HG02610 (cell line): ENCODE measurements around the gene MARCKSL1.

Source experiments
- ATAC-seq: cut with Tn5 transposase; IDR thresholded peaks from one replicate; pipeline ENCODE4 v1.9.1; 2021; ENCODE audit warnings: mild to moderate bottlenecking, moderate library complexity; ENCODE audit not compliant: unreplicated experiment

Gene MARCKSL1

DNA sequence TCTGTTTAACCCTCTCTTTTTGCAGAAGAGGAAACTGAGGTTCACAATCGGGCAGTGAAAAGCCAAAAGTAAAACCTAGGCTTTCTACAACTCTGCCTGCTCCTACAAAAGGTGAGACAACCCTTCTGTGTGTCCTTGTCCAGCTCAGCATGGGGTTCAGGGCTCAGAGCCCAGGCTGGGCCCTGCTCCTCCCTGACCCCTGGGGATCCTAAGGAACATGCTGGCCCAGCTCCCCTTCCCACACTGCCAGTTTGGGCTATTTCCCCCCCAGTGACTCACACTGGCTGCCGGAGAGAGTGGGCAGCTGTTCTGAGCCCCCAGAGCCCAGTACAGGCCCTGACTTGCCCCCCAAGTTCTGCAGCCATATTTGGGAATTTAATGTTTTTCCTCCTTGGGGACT, 17.4 kb upstream of the MARCKSL1 start:
- ATAC-seq = no peak

DNA sequence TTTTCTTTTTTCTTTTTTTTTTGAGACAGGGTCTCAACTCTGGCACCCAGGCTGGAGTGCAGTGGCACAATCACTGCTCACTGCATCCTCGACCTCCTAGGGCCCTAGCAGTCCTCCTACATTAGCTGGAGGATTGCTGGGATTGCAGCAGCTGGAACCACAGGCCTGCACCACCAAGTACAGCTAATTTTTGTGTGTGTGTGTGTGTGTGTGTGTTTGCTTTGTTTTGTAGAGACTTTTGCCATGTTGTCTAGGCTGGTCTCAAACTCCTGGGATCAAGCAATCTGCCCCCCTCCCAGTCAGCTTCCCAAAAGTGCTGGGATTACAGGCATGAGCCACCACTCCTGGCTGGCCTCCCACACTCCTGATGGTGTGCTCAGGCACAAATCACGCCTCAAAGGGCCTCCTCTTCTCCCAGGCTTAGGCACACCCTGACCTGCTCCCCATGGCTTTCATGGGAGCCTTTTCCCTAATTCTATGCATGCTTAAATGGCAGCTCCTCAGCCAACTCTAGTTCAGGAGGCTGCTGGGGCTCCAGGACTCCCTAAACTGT, 16.9 kb upstream of the MARCKSL1 start:
- ATAC-seq = no peak

DNA sequence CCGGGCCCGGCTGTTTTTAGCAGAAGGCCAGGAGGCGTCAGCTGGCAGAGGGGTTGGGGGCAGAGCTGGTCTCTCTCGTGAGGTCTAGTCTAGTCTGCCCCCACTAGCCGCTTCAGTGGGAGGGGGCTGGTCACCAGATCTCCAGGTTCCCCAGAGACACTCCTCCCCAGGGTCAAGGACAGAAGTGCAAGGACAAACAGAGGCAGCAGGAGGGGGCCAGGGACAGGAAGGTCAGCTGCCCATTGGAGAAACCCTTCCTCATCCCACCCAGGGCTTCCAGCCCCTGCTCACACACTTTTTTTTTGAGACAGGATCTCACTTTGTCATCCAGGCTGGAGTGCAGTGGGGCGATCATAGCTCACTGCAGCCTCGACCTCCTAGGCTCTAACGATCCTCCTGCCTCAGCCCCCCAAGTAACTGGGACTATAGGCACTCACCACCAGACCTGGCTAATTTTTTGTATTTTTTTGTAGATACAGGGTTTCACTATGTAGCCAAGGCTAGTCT, 16.3 kb upstream of the MARCKSL1 start:
- ATAC-seq = no peak

DNA sequence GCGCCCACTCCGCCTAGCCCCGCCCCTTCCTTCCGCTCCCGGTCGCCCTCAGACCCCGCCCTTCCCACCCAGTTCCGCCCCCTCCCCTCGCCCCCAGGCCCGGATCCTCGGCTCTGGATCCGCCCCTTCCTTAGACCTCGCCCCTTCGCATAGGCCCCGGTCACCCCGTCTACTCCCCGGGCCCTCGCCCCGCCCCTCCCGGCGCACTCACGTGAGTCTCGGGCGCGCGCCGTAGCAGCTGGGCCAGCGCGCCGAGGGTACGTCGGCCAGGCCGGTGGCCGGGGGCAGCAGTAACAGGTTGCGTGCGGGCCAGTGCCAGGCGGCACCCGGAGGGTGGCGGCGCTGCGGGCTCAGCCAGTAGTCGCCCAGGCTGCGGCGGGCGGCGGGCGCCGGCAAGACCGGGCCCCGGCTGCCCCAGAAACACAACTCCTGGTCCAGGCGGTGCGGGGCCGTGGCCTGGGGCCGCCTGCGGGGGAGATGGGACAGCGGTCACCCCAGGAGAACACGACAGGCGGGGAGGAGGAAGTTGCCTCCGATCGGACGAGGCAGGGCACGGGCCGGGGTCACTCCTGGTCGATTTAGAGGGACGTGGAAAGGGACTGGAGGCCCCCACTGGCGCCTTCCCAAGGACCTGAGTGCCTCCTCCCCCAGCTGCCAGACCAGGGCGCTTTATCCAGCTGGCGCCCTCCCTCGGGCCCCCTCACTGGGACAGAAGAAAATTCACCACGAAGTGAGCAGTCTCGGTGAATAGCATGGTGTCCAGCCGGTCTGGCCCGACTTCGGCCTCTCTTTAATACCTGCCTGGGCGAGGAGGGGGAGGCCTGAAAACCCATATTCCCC, 15.6 kb upstream of the MARCKSL1 start:
- peak; percentile 89 for ATAC-seq

DNA sequence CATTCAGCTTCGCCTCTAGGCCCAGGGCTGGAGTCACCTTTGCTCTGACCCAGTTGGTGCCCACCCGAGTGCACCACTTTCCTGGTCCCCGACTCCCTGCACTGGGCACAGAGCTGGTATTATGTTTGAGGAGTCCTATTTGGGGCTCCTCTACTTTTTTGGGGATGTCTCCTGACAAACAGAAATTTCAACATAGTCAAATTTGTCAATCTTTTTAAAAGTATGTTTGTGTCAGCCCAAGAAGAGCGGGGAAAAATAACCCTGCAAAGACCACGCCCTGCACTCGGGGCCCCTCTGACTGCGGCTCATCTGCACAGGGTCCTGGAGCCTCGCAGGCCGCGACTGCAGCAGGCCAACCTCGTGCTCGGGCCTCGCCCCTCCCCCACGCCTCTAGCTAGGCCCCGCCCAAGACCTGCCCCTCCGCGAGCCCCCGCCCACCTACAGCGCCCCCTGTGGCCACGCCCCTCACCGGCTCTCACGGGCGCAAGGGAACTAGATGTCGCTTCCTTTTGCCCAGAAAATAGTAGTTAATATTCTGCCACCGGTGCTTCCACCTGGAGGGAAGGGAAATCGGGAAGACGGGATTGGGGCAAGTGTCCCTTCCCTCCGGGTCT, 14.9 kb upstream of the MARCKSL1 start:
- peak; percentile 24 for ATAC-seq

DNA sequence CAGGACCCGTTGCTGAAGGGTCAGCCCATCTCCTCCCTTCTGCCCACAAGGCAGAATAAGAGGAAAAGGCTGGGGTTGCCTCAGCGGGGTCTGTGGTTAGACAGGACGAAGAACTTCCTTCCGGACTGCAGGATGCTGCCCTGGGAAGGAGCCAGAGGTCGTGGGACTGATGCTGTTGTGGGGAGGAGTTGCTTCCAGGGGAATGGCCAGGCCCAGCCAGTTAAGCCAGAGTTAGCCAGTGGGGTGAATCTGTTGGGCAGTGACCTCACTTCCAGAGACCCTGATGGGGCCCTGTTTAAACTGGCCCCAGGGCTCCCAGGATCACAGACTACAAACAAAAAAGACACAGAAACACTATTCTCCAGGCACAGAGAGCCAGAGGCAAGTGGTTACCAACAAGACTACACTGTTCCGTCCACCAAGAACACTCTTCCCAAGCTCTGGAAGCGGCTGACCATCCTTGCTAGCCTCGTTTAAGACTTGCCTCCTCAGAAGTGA, 13.2 kb upstream of the MARCKSL1 start:
- no peak for ATAC-seq

DNA sequence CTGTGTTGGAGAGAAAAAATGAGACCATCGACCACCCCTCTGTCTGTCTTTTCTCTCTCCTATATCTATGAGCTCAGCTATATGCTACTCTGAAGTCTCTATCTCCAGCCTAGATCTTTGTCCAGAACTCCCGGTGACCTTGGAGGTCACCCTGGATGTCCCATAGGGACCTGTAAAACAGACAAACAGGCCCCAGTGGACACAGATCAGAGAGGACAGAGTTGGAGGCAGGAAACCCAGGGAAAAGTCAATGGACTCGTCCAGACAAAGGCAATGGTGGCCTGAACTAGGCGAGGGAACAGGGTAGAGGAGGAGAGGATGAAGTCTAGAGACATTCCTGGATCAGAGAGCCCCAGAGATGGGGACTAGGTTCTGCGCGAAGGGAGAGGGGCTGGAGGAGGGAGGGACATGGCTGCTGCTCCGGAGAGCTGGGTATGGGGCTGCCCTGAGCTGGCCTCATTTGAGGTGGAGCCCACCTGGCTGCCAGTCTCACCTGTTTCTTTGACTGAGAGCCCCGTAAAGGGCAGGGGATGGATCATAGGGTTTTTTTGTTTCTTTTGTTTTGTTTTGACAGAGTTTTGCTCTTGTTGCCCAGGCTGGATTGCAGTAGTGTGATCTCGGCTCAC, 10.6 kb upstream of the MARCKSL1 start:
- no peak for ATAC-seq

DNA sequence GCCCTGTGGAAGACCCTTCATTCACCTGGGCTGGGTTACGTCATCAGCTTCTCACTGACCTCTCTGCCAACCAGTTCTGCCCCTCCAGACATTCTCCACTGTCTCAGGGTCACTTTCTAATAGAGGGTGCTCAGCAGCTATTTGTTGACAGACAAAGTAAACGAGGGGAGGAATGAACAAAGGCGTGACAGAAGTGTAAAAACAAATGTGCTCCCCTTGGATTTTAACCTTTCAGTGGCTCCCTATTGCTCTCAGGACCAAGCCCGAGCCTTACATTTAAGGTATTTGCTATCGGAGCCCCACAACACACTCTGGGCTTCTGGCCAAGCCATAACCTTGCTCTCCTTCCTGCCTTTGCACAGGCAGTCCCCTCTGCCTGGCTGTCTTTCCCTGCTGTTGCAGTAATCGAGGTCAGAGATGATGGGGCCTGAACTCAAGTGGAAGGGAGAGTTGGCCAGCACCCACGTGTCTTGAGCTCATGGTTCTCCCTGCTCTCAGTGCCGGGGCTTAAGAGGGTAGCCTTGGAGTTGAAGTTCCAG, 9.3 kb upstream of the MARCKSL1 start:
- ATAC-seq = no peak

DNA sequence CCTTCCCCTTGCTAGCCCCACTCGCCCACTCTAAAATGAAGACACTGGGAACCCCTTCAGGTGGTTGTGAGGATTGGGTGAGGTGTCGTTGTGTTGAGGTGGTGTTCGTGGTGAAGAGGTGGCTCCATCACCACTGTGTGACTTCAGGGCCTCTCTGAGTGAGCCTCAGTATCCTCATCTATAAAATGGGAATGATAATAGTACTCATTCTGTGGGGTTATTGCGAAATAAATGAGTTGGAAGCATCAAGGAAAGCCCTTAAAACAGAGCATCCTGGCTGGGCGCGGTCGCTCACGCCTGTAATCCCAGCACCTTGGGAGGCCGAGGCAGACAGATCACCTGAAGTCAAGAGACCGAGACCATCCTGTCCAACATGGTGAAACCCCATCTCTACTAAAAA, 6.7 kb upstream of the MARCKSL1 start:
- ATAC-seq = no peak

DNA sequence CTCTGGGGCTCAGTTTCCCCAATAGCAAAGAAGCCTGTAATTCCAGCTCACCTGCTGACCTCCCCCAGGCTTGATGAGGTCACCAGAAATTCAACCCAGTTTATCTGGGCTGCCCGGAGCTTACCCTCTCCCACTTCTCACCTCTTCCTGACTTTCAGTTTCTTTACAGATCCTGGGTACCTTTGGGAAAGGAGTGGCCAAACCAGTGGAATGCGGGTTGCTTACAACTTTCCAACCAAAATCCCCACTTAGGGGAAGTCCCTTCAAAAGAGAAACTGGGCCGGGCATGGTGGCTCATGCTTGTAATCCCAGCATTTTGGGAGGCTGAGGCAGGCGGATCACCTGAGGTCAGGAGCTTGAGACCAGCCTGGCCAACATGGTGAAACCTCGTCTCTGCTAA, 5.9 kb upstream of the MARCKSL1 start:
- no peak for ATAC-seq

DNA sequence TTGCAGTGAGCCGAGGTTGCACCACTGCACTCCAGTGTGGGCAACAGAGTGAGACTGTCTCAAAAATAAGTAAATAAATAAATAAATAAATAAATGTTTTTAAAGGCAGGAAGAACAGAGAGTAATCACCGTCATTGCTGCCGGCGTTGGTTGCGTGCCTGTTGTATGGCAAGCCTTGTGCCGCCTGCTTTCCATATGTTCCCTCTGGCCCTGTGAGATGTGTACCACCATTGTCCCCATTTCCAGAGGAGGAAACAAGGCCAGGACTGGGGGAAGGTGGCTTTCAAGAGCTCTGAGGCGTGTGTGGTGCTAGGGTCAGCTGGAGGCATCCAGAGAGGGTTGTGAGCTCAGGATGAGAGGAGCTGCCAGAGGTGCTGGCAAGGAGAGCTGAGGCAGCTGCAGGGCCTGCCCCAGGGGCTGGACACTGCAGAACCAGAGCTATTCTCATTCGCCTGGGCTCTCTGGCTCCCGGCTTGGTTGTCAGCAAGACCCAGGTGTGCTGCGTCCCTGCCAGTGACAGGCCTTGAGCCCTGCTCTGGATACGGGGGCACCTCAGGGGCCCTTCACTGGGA, 5.2 kb upstream of the MARCKSL1 start:
- ATAC-seq = no peak

DNA sequence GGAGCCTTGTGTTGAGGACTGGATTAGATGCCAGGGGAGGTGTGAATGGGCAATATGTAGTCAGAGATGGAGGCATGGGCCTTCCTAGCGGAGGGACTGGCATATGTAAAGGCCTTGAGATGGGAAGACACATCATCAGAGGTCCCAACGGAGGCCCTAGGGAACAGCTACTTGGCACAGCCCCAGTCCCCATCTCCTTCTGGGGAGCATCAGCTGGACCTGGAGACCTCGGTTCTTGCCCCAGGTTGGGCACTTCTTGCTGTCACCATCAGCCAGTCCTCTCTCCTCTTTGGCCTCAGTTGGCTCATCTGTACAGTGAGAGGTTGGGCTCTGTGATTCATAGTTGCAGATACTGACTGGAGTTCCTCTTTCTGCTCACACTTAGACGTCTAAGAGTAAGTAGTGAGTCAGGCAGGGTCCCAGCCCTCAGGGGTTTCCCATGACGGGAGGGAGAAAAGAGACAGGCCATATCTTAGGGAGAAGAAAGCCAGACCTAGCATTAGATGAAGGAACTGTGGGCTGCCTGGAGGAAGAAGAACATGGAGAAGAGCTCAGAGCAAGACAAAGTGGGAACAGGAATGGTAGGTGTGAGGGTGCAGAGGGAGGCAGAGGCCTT, 3.4 kb upstream of the MARCKSL1 start:
- ATAC-seq = peak; percentile 43

DNA sequence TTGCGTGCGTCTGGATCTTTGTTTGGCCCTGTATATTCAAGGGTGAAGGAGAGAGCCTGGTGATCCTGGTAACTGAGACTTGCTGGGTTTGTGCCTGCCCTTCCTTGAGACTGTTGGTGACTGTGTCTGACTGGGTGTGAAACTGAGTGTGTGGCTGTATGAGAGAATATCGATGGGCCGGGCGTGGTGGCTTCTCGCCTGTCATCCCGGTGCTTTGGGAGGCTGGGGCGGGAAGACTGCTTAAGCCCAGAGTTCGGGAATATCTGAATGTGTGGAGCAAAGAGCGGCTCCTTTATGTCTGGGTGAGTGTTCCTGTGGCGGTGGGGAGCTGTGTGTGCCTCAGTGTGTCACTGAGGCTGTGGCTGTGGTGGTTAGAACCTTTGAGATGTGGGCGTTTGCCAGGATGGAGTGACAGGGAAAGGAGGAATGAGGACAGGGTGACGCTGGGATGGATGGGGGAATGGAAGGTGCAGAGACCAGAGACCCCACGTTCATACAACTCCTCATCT, 2.7 kb upstream of the MARCKSL1 start:
- ATAC-seq = no peak

DNA sequence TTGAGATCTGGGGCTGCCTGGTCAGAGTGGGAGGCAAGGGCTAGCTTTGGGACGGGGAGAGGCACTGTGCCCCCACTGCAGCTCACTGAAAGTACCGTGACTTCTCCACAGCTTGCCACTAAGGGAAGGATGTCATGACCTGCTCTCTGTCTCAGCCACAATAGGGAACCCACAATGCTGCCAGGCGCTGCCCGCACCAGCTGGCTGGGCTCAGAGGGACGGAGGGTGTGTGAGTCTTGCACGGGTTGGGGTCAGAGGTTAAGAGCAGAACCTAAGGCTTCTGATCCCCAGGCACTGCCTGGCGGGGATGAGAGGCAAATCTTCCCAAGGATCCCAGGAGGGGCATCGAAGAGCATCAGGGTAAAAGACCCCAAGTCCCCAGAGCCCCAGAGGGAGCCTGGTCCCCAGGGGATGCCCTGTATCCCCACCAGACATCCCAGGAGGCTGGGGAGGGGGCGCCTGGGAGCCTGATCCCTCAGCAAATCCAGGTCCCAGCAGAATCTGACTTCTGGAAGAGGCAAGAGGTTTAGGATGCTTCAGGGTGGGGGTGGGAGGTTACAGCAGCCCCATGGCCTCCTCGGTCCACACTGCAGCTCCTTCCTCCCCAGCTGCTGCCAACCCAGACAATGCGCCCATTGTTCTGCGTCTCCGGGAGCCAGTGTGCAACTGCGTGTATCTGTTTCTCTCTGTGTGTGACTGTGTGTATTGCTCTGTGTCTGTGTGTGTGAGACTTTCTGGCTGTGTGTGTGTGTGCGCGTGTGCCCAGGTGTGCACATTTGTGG, 2.0 kb upstream of the MARCKSL1 start:
- no peak for ATAC-seq

DNA sequence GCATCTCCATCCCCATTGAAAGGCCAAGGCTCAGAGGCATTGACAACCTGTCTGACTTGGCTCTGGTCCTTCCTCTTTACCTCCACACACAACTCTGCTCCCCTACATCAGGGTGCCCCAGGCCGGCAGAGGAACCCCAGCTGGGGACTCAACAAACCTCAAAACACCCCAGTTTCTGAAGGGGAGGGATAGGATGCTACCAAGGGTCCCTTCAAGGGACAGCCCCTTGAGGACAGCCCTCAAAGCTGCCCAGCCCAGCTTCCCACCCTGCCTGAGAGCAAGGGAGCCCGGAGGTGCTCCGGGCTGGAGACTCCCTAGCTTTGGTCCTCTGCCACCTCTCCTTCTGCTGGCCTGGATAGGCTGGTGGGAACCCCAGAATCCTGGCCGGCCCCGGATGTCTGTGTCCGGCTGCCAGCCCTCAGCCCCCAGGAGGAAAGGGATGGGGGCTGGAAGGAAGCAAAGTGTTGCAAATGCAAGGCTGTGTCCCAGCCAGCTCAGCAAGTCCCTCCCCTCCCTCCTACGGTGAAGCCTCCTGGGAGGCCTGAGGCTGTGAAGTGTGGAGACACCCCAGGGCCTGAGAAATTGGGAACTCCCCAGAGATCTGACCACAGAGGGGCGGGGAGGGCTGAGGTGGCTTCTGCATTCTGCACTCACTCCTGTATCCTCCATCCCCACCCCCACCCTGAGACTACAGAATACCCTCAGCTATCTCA, 1.1 kb upstream of the MARCKSL1 start:
- peak; percentile 27 for ATAC-seq

DNA sequence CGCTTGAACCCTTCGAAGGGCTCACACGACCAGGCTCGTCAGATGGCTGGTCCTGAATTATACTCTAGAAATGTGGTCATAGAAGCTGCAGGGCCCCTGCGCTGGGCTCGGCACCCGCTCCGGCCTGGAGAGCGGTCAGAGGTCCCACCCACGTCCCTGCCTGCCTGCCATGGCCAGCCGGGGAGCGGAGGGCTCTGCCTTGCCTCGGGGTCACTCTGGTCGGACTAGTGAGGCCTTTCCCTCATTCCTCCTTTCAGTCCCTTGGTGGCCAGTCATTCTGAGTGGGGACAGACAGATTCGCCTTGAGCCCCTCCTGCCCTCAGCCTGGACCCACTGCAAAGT, 529 bp upstream of the MARCKSL1 start:
- ATAC-seq = no peak

DNA sequence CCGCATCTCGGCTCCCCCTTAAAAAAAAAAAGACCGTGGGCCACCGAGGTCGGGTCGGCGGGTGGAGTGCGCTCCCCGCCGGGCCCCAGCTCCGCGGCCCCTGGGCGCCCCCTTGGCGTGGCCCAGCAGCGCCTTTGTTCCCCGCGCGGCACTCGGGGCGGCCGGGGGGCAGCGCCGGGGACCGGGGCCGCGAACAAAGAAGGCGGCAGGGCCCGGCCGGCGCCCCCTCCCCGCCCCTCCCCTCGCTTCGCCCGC, 571 bp downstream of the MARCKSL1 start:
- ATAC-seq = no peak

DNA sequence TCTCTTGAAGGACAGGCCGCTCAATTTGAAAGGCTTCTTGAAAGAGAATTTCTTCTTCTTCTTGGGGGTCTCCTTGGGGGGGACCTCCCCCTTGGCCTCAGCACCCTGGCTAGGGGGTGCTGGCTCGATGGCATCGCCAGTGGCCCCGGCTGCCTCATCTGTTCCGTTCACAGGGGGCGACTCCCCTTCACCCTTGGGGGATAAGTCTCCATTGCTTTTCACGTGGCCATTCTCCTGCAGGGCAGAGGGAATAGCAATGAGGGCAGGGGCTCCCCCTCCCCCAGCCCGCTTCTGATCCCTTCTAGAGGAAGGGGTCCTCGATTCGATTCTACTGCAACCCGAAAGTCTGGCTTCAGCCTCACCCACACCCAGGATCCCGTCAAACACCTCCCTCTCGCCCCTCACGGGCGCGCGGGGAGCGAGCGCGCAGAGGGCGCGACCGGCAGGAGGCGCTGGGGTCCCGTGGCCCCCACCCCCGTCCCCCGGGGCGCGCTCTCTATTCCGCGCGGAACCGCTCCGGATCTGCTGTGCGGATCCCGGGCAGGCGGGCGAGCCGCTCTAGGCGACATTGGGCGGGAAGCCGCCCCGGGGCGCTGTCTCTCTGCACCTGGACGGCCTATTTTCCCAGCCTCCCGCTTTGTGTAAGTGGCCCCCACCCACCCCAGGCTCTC, 1.0 kb downstream of the MARCKSL1 start:
- ATAC-seq = no peak
